ENCODE data around the gene IL22RA1. TPM values are rescaled to one million over a fixed set of nuclear protein-coding genes. Genes with fewer than 3 reads are reported as not detected.

IL22RA1 gene
- total RNA-seq, 1 experiment from 2014 or later: 0.28 TPM

- CTCF ChIA-PET: interaction anchor here (2.7 kb wide), 1 partner anchor 29 kb away, joined by 9 read pairs; no protein-coding TSS in a partner anchor
- Mint-ChIP-seq H3K27me3 (ENCODE audit: low read depth) (no peaks in the 10 kb centered on the region), H3K36me3 (no peaks in the 10 kb centered on the region), H3K9me3 (no peaks in the 10 kb centered on the region), H3K4me1 (peaks cover 5% of the 10 kb centered on the region), H3K27ac (no peak overlapping the region), H3K4me3 (no peak overlapping the region)
- no peak for ATAC-seq
- TF ChIP-seq E2F4 (CRISPR knock-in tag; IDR thresholded peaks at IDR 0.05; ENCODE audit: borderline replicate concordance, low read depth): no peak
- no peak for TF ChIP-seq FOXP4 (CRISPR knock-in tag; IDR thresholded peaks at IDR 0.05)
- TF ChIP-seq NFE2L1 (CRISPR knock-in tag; IDR thresholded peaks at IDR 0.05): no peak
- TF ChIP-seq GTF2I (CRISPR knock-in tag; conservative IDR thresholded peaks at IDR 0.05): no peak
- no peak for TF ChIP-seq TEAD4 (CRISPR knock-in tag; IDR thresholded peaks at IDR 0.05)
- TF ChIP-seq GRHL2 (CRISPR knock-in tag; IDR thresholded peaks at IDR 0.05; ENCODE audit: insufficient replicate concordance, severe bottlenecking): no peak
- no peak for TF ChIP-seq SOX15 (CRISPR knock-in tag; IDR thresholded peaks at IDR 0.05)
- no peak for TF ChIP-seq ZNF219 (CRISPR knock-in tag; IDR thresholded peaks at IDR 0.05; ENCODE audit: borderline replicate concordance)
- DNase-seq (ENCODE audit: low spot score): no peak
- POLR2A ChIA-PET: interaction anchor here (0.6 kb wide), 1 partner anchor 9 kb away, joined by 3 read pairs; no protein-coding TSS in a partner anchor
Measured at GRCh38 chr1:24121406-24121805, 21.5 kb downstream of the IL22RA1 start.

GRCh38 chr1:24120965-24121364 is 22.0 kb downstream of the IL22RA1 start:
- no peaks in the 10 kb centered on the region for H3K36me3 Mint-ChIP-seq
- ATAC-seq (no peak), DNase-seq (ENCODE audit: low spot score) (no peak)
- no peaks in the 10 kb centered on the region for H3K27me3 Mint-ChIP-seq (ENCODE audit: low read depth)
- H3K4me1 Mint-ChIP-seq: peaks cover 5% of the 10 kb centered on the region
- no peaks in the 10 kb centered on the region for H3K9me3 Mint-ChIP-seq
- POLR2A ChIA-PET: interaction anchor here (0.5 kb wide), 1 partner anchor 29 kb away, joined by 3 read pairs; no protein-coding TSS in a partner anchor
- TF ChIP-seq ZNF396 (CRISPR knock-in tag; IDR thresholded peaks at IDR 0.05; ENCODE audit: borderline replicate concordance) (no peak), GTF2I (CRISPR knock-in tag; conservative IDR thresholded peaks at IDR 0.05) (no peak), E2F5 (CRISPR knock-in tag; IDR thresholded peaks at IDR 0.05) (no peak), AFF4 (CRISPR knock-in tag; IDR thresholded peaks at IDR 0.05; ENCODE audit: borderline replicate concordance) (no peak), NR1H2 (CRISPR knock-in tag; IDR thresholded peaks at IDR 0.05) (no peak), NR2C2 (CRISPR knock-in tag; IDR thresholded peaks at IDR 0.05) (no peak), E2F1 (CRISPR knock-in tag; IDR thresholded peaks at IDR 0.05) (no peak), CDX4 (CRISPR knock-in tag; IDR thresholded peaks at IDR 0.05; ENCODE audit: borderline replicate concordance) (no peak), ESRRA (CRISPR knock-in tag; IDR thresholded peaks at IDR 0.05; ENCODE audit: borderline replicate concordance) (no peak), ZNF317 (CRISPR knock-in tag; IDR thresholded peaks at IDR 0.05; ENCODE audit: borderline replicate concordance, low read depth) (no peak)
- no peak overlapping the region for H3K4me3 Mint-ChIP-seq
- H3K27ac Mint-ChIP-seq: no peak overlapping the region
- CTCF ChIA-PET: interaction anchor here (0.6 to 2.7 kb wide), 3 partner anchors 29 to 78 kb away, joined by 3 to 9 read pairs (median 3); no protein-coding TSS in a partner anchor
